Heart right ventricle (tissue), 16 donors: ENCODE measurements around the gene XPA. TPM values are rescaled to one million over a fixed set of nuclear protein-coding genes. Genes with fewer than 3 reads are reported as not detected.

Experiments
- ATAC-seq, 8 donors: fragments of 200-7000 bp; cut with Tn5 transposase; one replicate each; pipeline ENCODE4 v1.9.1; 2020; ENCODE audit warnings: mild to moderate bottlenecking in 8 of 8, moderate library complexity in 8 of 8, moderate number of reproducible peaks in 1 of 8
- DNase-seq, 2 donors: peaks; one replicate each; pipeline ENCODE4 v3.0.0-alpha.2; 2020
- H3K27ac ChIP-seq, 10 donors: fragments of 200-600 bp; sonication (generic) in 2 of 10; one replicate each; pipeline versions ENCODE4 v1.5.0 to v1.8.0; 2020 to 2022; ENCODE audit warnings: mild to moderate bottlenecking in 3 of 10
- H3K27me3 ChIP-seq, 7 donors: fragments of 200-600 bp; one replicate each; pipeline ENCODE4 v1.8.0; 2021 to 2022; ENCODE audit warnings: mild to moderate bottlenecking in 2 of 7
- H3K36me3 ChIP-seq, 9 donors: fragments of 200-600 bp; sonication (generic) in 1 of 9; one replicate each; pipeline versions ENCODE4 v1.5.0 to v1.8.0; 2020 to 2022; ENCODE audit warnings: mild to moderate bottlenecking in 2 of 9
- H3K4me1 ChIP-seq, 9 donors: fragments of 200-600 bp; sonication (generic) in 1 of 9; one replicate each; pipeline versions ENCODE4 v1.5.0 to v1.8.0; 2020 to 2022; ENCODE audit warnings: mild to moderate bottlenecking in 4 of 9
- H3K4me3 ChIP-seq, 10 donors: fragments of 200-600 bp; sonication (generic) in 2 of 10; one replicate each; pipeline versions ENCODE4 v1.5.0 to v1.8.0; 2020 to 2022; ENCODE audit warnings: mild to moderate bottlenecking in 7 of 10, moderate library complexity in 2 of 10
- H3K9me3 ChIP-seq, 11 donors: fragments of 200-600 bp in 10 of 11; sonication (generic) in 2 of 11; one replicate each; pipeline versions ENCODE4 v1.5.0 to v1.8.0; 2013 to 2022; ENCODE audit warnings: mild to moderate bottlenecking in 2 of 11, control low read depth in 1 of 11, moderate library complexity in 1 of 11
- CTCF ChIP-seq, 9 donors: fragments of 200-600 bp; sonication (generic) in 2 of 9; IDR thresholded peaks; one replicate each; pipeline versions ENCODE4 v1.5.0 to v1.8.0; 2021 to 2022; ENCODE audit warnings: antibody characterized with exemption in 9 of 9, mild to moderate bottlenecking in 5 of 9, moderate library complexity in 1 of 9
- WGBS, 2 donors: extraction: QIAGEN DNeasy Blood & Tissue Kit; methylation state at CpG; one replicate each; pipeline ENCODE4 v1.1.7; 2013; ENCODE audit warnings: inconsistent platforms in 1 of 2; 5-methylcytosine and 5-hydroxymethylcytosine counted together
- intact Hi-C, 10 donors: fragments of 100-400 bp; cut with DNase I; formaldehyde crosslinking; loops; one replicate each; pipeline versions ENCODE4 v1.11.1 to v1.14.2; 2022
- polyA plus RNA-seq, 2 donors: library from polyadenylated mRNA; stranded (reverse); fragments of 200-250 nt; gene quantifications; one replicate each; pipeline ENCODE4 v1.2.3, GENCODE V29; 2013
- total RNA-seq, 10 donors: library from RNA; stranded (reverse); fragmentation: NEBNext Ultra II Directional in 3 of 10; extraction: Animal tissue kit (Norgen Biotek cat#: 25700) in 3 of 10; gene quantifications; one replicate each; pipeline versions ENCODE4 v1.2.1 to v1.2.4, GENCODE V29; 2021 to 2023
- donor health status: Arrhythmogenic right ventricular cardiomyopathy.
- donor health status: ischemic (EF 13 %, LVEDD 7.1; RV severe dilation, severe dysfunction).
- donor health status: healthy with polysubstance abuse.
- donor health status: DM: no; HTN: yes; CAD: no.
- donor health status: DM: no; HTN: no; CAD: no.
- donor health status: ischemic (EF 25% LVEDD 6.9; RV normal size, moderate dysfunction).
- donor health status: ischemic (EF 25% LVEDD 5.7; RV mildly dilated, moderate dysfunction).
- donor health status: healthy.
- donor health status: DM: yes; HTN: yes; CAD: no.
- donor health status: Ischemic cardiomyopathy.
- donor health status: ischemic (EF 35%, LVEDD 5.7; RV mildly dilated, moderate dysfunction).
- donor health status: nonischemic (EF 11% LVEDD 7.7; RV severe dilation, severe dysfunction).
- donor health status: DM: yes; HTN: yes; CAD: no.
- donor health status: PGD.
- donor health status: ischemic (EF 29% LVEDD 5.4; RV normal size, mild dysfunction).
- donor health status: nonischemic (EF 23%, LVEDD 6.1; RV moderate dilation, normal function).

Gene XPA
- total and polyA plus RNA-seq, 12 donors = 5.7 to 13.7 (median 9.0) TPM

GRCh38 chr9:97645720-97646119, 51.4 kb downstream of the XPA start:
- no peak overlapping the region for H3K27ac ChIP-seq
- no peak for ATAC-seq
- peaks cover 0 to 2% (median 0%) of the 10 kb centered on the region in 9 donors for H3K4me1 ChIP-seq
- intact Hi-C loops = no loop called here
- H3K9me3 ChIP-seq = no peaks in the 10 kb centered on the region
- no peaks in the 10 kb centered on the region for H3K27me3 ChIP-seq
- TF ChIP-seq CTCF (IDR thresholded peaks at IDR 0.05) = no peak
- DNase-seq = no peak
- H3K4me3 ChIP-seq = no peak overlapping the region
- peaks cover 0 to 100% (median 46%) of the 10 kb centered on the region in 9 donors for H3K36me3 ChIP-seq

- peaks cover 2 to 52% (median 40%) of the 10 kb centered on the region in 9 donors for H3K4me1 ChIP-seq
- 69 to 73% methylated on average over 2 of the region's 2 CpGs for WGBS, 2 donors
These were observed 56.8 kb downstream of the XPA start for GRCh38 chr9:97640325-97640724.

GRCh38 chr9:97638666-97639065, 58.5 kb downstream of the XPA start:
- peaks cover 2 to 65% (median 52%) of the 10 kb centered on the region in 9 donors for H3K4me1 ChIP-seq
- peaks cover 0 to 40% (median 11%) of the 10 kb centered on the region in 9 donors for H3K36me3 ChIP-seq
- ATAC-seq (no peak), DNase-seq (no peak)
- no peaks in the 10 kb centered on the region for H3K9me3 ChIP-seq
- H3K27ac ChIP-seq = no peak overlapping the region
- no peaks in the 10 kb centered on the region for H3K27me3 ChIP-seq
- WGBS, 2 donors = 57 to 62% methylated on average over 3 of the region's 3 CpGs
- H3K4me3 ChIP-seq = no peak overlapping the region
- intact Hi-C loops = loop anchor here in 2 of 10 donors (5.0 to 10.0 kb wide), 2 partner anchors 49 to 626 kb away; no protein-coding TSS in a partner anchor
- TF ChIP-seq CTCF (IDR thresholded peaks at IDR 0.05) = no peak

More at GRCh38 chr9:97640325-97640724, 56.8 kb downstream of the XPA start:
- Histone ChIP-seq H3K36me3 (peaks cover 0 to 57% (median 17%) of the 10 kb centered on the region in 9 donors), H3K9me3 (no peaks in the 10 kb centered on the region), H3K4me3 (no peak overlapping the region), H3K27ac (no peak overlapping the region), H3K27me3 (no peaks in the 10 kb centered on the region)
- no peak for ATAC-seq
- DNase-seq = no peak
- TF ChIP-seq CTCF (IDR thresholded peaks at IDR 0.05) = no peak
- intact Hi-C loops = loop anchor here in 1 of 10 donors (5.0 kb wide), 1 partner anchor 47 kb away; no protein-coding TSS in a partner anchor

- no peaks in the 10 kb centered on the region for H3K9me3 ChIP-seq
- 58 to 63% methylated on average over 3 of the region's 3 CpGs for WGBS, 2 donors
- ATAC-seq = no peak
- peaks cover 0 to 22% (median 4%) of the 10 kb centered on the region in 9 donors for H3K36me3 ChIP-seq
- TF ChIP-seq CTCF (IDR thresholded peaks at IDR 0.05) = no peak
- no peaks in the 10 kb centered on the region for H3K27me3 ChIP-seq
- no peak overlapping the region for H3K27ac ChIP-seq
- DNase-seq = no peak
- peaks cover 2 to 71% (median 58%) of the 10 kb centered on the region in 9 donors for H3K4me1 ChIP-seq
- H3K4me3 ChIP-seq = no peak overlapping the region
- intact Hi-C loops = loop anchor here in 2 of 10 donors (5.0 to 10.0 kb wide), 2 partner anchors 50 to 628 kb away; no protein-coding TSS in a partner anchor
These were observed 60.2 kb downstream of the XPA start for GRCh38 chr9:97636903-97637302.
